Fibroblast of upper back skin (primary cell): ENCODE results near the gene ABHD14A.
"Not testable (repeated sequence)": the region's sequence is repeated elsewhere in the genome, so short reads cannot be mapped to it uniquely, and the experiment has no call there.

ENCODE experiments used
- DNase-seq: peaks from one replicate; pipeline ENCODE4 v3.0.0-alpha.2; 2013

The ABHD14A gene

DNA sequence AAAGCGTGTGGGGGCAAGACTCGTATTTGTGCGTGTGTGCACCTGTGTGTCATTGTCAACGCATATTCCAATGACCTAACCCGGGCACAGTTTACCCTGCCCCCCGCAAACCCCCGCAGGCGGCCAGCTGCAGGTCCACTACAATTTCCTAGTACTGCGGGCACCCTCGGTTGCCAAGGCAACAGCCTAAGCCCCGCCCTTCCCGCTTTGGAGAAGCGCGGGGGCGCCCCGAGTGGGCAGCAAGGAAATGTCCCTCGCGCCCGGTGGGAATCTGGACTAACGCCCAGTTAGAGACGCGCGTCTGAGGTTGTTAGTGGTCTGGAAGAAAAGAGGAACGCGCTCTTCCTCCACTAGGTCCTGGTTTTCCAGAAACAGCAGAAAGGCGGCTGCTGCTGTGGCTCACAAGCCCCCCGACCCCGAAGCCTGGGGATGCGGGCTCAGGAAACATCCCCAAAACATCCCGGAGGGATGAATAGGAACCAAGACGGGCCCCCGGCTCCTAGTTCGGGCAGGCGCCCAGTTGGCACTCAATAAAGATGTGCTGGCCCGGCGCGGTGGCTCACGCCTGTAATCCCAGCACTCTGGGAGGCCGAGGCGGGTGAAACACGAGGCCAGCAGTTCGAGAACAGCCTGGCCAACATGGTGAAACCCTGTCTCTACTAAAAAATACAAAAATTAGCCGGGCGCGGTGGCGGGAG lies 1.1 kb downstream of the ABHD14A start:
- peak; percentile 67 for DNase-seq

DNA sequence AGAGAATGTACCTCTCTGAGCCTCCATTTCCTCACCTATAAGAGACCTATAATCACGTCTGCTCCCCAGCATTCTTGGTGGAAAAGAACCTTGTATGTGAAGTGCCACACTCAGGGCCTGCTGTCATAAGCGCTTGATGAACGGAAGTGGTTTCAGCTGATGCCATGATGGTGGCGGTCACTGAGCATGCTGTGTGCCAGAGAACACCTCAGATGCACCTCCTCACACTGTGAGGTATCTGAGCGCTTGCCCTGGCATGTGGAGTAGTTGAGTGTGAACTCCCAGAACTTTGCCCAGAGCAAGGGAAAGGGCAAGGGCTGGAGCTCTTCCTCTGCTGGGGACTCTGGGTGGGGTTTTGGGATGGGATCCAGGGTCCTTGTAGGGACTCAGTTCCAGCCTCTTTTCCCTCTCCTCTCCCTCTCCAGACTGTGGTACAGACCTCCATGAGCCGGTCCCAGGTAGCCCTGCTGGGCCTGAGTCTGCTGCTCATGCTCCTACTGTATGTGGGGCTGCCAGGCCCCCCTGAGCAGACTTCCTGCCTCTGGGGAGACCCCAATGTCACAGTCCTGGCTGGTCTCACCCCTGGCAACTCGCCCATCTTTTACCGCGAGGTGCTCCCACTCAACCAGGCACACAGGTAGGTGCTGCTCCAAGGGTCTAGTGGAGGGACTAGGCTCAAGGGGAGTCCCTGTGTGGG lies 2.7 kb downstream of the ABHD14A start:
- no peak for DNase-seq

DNA sequence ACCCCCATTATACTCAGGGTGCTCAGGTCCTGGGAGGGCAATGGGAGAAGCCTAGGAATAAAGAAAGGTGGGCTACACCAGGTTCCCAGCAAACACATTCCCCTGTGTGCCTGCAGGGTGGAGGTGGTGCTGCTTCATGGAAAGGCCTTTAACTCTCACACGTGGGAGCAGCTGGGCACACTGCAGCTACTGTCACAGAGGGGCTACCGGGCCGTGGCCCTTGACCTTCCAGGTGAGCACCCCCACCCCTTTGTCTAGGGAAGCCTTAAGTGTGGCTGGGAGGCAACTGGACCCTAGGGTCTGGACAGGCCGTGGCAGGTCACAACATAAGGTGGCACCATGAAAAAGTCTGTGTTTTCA lies 3.3 kb downstream of the ABHD14A start:
- DNase-seq = no peak

DNA sequence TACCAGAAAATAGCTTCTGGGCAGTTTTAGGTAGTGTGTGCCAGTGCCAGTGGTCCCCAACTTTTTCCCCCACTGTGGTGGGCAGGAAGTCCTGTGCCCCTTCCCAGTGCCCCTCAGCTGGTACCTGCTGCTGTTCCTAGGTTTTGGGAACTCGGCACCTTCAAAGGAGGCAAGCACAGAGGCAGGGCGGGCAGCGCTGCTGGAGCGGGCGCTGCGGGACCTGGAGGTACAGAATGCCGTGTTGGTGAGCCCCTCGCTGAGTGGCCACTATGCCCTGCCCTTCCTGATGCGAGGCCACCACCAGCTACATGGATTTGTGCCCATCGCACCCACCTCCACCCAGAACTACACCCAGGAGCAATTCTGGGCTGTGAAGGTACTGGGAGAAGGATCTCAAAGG lies 5.4 kb downstream of the ABHD14A start:
- no peak for DNase-seq

DNA sequence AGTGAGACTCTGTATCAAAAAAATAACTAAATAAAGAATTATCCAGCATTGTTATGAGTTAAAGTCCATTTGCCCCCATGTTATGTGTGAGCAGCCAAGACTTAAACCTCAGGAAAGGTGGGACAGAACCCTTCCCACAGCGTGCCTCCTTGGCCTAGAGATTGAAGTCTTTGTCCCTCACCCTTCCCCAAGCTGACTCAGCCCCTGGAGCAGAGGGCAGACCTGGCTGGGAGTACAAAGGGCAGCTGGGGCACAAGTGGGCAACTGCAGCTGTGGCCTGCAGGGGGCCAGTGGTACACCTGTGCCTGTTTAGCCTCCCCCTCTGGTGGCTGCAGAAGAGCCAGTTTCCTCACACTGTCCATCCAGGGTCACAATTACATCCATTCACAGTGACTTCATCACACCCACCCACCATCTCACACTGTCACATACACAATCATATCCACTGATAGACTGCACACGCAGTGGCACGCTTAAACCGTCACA lies 7.5 kb downstream of the ABHD14A start:
- DNase-seq = no peak

DNA sequence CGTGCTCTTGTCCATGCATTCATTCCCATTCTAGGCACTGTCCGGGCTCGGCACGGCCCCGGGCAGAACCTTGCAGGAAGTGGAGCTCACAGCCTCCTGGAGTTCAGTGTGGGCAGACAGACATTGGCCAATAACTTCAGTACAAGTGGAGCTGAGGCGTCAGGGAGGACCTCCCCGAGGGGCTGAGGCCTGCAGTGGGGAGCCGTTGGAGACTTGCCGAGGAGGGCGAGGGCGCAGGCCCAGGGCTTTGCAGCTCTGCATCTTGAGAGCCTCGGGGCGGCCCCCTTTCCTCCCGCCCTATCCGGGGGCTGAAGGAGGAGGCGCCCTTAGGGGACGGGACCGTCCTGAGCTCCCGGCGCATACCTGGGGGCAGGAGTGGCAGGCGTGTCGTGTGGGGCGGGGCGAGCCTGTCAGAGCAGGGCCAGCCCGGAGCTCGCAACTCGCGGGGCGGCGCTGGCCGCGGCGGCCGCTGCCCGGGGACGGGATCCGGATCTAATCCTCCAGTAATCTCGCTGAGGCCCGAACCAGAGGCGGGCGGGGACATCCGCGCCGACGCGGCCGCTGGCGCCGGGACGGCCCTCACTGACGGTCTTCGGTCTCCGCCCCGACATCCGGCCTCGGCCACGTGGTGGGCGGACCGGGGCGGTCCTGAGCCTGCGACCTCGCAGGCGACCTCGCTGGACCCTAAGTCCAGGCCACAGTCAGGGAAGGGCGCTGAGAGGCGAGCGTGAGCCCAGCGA lies 8.1 kb downstream of the ABHD14A start, which contains the start of gene ACY1:
Gene ACY1 (plus strand): TSS at position 698 of the 740 bp plus-strand sequence. CDS start 530 bp downstream, outside the sequence.
- DNase-seq = peak; percentile 77

DNA sequence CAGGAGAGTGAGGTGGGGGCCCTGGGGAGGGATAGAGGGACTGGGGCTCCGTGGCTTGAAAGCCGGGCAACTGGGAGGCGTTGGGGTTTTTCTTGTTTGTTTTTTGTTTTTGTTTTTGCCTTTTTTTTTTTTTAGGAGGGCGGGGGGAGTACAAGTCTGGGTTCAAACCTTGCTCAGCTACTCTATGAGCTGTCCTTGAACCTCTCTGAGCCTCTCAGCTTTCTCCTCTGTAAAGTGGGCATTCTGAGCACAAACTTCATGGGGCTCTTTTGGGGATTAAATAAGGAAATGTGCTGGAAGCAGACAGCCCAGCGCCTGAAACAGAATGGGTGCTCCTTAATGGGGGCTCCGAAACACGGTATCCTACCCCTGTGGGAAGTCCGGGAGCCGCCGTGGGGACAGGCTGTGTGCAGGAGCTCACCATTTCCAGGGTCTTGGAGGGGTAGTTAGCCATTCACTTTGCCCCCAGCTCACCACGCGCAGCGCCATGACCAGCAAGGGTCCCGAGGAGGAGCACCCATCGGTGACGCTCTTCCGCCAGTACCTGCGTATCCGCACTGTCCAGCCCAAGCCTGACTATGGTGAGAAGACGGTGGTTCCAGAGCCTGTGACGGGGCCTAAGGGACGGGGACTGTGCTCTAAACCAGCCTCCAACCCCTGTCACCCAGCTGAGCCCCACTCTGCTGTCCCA lies 8.9 kb downstream of the ABHD14A start:
- no peak for DNase-seq

DNA sequence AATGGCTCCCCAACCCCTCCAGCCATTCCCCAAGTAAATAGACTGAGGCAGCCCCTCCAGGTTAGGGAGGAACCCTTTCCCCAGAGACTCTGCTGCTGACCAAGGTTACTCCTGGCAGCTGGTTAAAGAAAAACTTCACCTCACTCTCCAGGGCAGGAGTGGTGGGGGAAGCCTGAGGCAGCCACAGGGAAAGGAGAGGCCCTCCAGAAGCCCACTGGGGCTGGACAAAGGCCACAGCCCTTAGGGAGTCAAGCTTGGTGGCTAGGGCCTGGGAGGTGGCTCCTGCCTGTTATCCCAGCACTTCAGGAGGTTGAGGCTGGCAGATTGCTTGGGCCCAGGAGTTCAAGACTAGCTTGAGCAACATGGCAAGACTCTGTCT lies 9.4 kb downstream of the ABHD14A start:
- no peak for DNase-seq

DNA sequence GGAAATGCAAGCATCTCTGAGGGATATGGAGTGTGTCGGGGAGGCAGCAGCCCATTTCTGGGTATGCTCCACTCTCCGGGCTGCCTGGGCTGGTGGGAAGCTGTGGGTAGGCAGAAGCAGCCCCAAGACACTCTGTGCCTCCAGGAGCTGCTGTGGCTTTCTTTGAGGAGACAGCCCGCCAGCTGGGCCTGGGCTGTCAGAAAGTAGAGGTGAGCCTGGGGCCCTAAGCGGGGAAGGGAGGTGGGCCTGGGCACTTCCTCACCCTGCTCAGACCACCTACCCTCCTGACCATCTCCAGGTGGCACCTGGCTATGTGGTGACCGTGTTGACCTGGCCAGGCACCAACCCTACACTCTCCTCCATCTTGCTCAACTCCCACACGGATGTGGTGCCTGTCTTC lies 10.2 kb downstream of the ABHD14A start:
- no peak for DNase-seq

DNA sequence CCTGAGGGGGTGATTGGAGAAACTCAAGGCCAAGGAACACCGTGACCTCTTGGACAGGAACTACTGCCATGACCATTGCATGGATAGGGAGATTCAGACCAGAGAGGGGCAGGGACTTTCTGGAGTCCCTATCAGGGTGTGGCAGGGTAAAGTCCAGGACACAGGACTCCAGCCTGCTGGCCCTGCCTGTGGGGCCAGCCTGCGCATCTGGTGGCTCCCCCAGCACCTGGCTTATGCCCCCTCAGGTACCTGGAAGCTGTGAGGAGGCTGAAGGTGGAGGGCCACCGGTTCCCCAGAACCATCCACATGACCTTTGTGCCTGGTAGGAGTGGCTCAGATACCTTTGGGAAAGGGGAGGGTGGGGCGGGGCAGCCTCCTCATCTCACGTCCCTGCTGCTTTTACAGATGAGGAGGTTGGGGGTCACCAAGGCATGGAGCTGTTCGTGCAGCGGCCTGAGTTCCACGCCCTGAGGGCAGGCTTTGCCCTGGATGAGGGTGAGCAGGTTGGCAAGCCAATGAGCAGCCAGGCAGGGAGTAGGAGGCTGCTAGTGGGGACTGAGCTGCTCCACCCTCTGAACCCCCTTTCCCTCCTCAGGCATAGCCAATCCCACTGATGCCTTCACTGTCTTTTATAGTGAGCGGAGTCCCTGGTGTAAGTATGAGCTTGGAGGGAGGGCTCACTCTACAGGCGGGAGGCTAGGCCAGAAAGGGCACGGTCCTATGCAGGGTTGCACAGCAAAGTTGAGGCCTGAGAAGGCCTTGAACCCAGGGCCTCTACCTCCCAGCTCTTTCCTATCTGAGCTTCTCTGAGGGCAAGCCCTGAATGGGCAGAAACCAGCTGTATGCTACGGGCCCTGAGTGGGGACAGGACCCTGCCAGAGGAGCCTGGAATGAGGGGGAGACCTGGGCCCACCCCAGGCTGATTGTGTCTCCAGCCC lies 11.4 kb downstream of the ABHD14A start:
- no peak for DNase-seq

DNA sequence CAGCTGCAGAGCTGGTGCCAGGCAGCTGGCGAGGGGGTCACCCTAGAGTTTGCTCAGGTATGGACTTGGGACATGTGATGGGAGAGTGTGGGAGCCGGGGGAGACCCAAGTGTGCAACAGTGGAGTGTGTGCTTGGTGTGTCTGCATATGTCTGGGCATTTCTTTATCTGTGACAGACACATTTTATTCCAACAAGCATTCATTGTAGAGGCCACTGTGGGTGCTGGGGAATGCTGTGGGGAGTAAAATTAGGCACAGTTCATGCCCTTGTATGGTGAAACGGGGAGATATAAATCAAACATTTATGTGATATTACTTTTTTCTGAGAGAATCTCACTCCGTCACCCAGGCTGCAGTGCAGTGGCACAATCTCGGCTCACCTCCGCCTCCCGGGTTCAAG lies 12.7 kb downstream of the ABHD14A start:
- no peak for DNase-seq

DNA sequence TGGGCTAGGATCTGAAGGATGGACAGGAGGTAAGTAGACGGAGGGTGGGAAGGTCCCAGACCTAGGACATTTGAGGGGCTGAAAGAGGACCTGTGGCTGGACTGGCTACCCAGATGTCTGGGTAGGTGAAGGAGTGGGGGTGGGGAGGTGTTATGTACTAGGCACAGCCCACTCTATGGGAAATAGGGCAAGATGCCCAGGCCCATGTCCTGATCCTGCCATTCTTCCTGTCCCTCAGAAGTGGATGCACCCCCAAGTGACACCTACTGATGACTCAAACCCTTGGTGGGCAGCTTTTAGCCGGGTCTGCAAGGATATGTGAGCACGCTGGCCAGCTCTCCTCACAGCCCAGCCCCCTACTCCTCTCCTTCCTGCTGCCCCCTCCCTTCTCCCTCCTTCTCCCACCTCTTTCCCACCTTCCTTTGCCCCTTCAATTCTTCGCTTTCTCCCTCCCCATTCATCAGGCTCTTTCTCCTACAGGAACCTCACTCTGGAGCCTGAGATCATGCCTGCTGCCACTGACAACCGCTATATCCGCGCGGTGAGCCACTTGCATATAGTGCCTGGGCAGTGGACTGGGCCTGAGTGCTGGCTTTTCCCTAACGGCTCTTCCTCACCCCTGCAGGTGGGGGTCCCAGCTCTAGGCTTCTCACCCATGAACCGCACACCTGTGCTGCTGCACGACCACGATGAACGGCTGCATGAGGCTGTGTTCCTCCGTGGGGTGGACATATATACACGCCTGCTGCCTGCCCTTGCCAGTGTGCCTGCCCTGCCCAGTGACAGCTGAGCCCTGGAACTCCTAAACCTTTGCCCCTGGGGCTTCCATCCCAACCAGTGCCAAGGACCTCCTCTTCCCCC lies 13.7 kb downstream of the ABHD14A start:
- no peak for DNase-seq

DNA sequence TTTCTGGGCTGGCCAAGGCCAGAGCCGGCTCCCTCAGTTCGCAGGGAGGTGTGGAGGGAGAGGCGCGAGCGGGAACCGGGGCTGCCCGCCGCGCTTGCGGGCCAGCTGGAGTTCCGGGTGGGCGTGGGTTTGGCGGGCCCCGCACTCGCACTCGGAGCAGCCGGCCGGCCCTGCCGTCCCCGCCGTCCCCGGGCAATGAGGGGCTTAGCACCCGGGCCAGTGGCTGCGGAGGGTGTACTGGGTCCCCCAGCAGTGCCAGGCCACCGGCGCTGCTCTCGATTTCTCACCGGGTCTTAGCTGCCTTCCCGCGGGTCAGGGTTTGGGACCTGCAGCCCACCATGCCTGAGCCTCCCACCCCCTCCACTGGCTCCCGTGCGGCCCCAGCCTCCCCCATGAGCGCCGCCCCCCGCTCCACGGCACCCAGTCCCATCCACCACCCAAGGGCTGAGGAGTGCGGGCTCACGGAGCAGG lies 15.7 kb downstream of the ABHD14A start:
- DNase-seq = not testable (repeated sequence)

DNA sequence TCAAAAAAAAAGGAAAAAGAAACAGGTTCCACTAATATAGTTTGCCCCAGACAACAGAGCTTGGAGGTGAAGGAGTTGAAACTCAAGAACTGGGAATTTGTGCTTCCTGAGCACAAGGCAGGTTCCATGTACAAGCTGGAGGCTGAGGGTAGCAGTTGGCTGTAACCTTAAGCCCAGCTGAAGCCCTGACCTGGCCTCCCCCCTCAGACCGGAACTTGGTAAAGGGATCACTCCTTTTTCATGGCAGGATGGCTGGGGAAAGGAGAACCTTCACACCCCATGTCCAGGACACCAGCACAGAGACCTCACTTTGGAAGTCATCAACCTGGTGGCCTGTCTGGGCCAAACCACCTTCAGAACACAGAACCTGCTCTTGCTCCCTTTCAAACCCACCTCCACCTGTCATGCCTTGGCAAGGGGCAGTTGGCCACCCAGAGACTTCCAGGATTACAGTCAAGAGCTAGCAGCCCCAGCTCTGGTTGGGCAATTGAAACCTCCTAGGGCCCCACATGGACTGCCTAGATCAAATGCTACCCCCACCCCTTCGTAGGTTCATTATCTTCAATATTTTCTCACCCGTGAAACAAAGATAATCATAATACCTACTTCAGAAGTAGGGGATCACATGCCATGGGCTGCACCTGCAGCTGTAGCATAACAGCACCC lies 17.3 kb downstream of the ABHD14A start:
- no peak for DNase-seq

DNA sequence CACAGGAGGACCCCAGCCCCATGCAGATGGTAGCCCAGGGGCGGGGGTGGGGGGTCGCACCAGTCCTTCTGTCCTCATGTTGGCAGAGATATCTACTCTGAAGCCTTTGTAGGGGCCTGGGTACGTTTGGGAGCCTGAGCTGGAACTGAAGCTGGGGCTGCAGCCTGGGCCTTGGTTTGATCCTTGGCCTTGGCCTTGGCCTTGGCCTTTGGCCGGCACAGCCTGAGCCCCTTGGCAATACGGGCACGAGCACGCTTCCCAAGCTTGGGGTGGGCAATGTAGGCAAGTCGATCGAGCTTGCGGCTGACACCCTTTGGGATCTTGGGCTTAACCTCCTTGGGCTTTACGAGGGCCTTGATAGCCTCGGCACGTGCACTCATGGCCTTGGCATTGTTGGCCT lies 18.8 kb downstream of the ABHD14A start:
- DNase-seq = not testable (repeated sequence)

DNA sequence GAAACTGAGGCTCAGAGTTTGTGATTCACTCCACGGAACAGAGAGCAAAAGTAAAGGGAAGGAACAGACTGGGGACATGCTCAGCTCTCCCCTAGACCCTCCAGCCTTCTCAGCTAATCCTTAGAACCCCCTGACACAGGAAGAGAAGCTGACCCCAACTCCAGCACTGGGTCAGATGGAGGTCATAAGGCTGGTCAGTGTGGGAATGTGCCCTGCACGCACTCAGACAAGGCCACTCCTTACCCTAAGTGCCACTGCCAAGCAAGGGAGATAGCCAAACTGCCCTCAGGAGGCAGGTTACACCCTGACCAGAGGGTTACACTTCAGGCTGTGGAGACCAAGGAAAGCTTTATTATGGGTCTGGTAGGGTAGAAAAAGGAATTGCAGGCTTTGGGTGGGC lies 19.7 kb downstream of the ABHD14A start:
- DNase-seq = no peak

DNA sequence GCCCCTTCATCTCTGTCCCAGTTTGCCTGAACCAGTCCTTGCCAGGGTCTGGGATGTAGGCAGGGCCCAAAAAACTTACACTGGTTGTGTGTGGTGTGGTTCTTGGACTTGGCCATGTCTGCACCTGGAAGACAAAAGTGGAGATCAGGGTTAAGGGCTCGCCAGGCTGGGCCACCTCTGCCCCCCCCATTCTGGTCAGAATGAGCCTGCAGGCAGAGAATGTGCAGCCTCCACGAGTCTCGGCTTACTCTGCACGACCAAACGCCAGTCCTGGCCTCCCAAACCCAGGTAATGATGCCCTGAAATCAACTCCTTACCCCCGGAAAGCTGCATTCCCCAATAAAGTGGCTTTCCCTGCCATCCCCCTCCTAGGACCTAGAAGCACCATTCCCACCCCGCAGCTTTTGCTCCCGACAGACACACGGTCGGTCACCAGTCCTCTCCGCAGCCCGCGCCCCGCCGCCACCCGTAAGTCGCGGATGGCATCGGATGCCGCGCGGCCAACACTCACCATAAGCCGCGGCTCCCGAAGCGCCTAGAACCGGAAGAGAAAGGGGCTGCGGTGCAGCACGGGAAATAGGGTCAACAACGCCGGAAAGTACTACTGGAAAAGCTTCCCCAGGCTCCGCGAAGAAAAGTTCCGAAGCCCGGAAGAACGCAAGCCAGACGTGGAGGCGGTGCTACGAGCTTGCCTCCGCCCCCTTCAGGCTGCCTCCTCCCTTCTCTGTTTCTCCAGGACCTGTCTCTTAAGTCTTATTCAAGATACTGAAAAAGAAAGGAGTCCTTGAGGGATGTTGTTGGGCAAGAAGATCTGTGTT lies 20.7 kb downstream of the ABHD14A start, which contains the start of gene RPL29:
Gene RPL29 (minus strand): TSS at position 550 of the 818 bp plus-strand sequence. CDS start 434 bp downstream, at position 116.
- DNase-seq = peak; percentile 95

DNA sequence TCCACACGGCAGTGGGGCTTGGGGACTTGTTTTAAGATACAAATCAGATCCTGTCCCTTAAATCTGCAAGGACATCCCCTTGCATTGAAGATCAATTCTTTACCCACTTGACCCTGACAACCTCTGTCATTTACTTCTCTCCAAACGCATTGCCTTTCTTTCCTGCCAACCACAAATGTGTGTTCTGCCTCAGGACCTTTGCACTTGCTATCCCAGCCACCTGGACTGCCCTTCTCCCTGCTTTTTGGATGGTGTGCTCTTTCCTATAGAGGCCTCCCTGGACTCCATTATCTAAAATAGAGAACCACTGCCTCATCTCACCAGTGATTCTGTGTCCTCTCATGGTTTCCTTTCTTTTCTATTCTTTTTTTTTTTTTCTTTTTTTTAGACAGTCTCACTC lies 22.3 kb downstream of the ABHD14A start:
- DNase-seq = no peak

DNA sequence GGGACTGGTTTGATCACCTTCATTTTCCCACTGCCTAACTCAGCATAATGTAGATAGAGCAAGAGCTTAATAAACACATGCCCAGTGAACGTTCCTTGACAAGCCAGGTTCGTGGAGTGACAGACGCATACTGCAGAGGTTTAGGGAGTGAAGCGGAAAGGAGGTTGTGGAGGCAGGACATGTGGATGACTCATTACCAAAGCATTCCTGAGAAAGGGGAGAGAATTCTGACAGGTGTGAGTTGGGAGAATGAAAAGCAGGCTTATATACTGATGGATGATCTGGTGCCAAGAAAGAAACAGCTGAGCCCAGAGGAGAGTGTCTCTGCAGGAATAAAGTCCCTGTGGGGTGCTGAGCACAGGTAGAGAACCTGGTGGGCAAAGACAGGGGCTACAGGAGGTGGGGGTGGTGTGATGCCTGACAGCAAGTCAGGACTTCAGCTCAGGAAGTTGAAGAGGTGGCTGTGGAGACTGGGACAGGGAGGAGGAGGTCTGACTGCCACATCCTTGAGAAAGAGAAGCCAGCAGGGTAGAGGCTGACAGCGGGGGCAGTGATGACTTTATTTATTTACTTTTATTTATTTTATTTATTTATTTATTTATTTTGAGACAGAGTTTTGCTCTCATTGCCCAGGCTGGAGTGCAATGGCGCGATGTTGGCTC lies 23.2 kb downstream of the ABHD14A start:
- DNase-seq = no peak
